ENCODE results near the gene ST6GALNAC2.

ST6GALNAC2 gene

DNA sequence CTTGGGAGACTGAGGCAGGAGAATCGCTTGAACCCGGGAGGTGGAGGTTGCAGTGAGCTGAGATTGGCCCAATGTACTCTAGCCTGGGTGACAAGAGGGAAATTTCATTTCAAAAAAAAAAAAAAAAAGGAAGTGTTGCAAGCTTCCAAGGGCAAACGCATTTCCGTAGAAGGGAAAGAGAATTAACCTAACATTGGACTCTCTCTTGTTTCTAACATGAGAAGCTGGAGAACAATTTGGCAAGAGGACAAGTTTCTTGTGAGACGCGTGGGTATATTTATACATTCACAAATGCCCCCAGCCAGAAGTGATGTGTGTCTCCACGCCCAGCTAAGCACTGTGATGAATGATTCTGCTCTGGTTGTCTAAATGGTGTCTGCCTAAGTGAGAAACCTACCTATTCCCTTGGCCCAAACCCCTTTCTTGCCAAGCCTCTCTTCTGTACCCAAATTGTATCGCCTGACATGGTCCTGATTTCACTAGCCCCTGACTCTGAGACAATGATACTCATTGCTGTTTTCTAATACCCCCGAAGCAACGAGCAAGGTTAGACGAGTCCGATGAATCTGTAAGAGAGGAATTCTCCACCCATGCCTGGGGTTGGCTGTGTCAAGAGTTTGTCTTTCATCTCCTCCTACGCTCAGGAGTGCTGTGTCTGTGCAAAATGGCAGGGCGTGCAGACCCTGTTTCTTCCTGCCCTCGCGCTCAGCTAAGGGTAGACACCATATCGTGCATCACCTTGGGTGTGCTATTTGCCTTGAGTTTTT lies 14.2 kb upstream of the ST6GALNAC2 start:
- no peak for DNase-seq (ENCODE audit: low read depth)

DNA sequence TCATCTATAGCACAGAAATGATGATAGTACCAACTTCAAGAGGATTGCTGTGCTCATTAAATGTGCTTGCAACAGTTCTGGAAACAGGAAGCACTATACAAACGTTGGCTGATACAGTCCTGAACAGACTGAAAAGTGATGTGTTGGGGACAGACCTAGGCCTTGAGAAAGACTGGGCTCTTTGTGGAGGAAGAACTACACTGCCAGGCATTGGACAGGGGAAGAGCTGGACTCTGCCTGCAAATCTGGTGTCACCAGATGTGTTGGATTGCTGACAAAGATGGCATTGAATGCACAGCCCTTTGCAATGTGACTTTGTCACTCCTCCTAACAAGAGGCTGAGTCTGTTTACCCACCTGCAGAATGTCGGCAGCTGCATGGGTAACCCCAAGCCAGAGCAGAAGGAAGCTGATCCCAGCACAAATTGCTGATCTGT lies 12.4 kb upstream of the ST6GALNAC2 start:
- no peak for DNase-seq (ENCODE audit: low read depth)

DNA sequence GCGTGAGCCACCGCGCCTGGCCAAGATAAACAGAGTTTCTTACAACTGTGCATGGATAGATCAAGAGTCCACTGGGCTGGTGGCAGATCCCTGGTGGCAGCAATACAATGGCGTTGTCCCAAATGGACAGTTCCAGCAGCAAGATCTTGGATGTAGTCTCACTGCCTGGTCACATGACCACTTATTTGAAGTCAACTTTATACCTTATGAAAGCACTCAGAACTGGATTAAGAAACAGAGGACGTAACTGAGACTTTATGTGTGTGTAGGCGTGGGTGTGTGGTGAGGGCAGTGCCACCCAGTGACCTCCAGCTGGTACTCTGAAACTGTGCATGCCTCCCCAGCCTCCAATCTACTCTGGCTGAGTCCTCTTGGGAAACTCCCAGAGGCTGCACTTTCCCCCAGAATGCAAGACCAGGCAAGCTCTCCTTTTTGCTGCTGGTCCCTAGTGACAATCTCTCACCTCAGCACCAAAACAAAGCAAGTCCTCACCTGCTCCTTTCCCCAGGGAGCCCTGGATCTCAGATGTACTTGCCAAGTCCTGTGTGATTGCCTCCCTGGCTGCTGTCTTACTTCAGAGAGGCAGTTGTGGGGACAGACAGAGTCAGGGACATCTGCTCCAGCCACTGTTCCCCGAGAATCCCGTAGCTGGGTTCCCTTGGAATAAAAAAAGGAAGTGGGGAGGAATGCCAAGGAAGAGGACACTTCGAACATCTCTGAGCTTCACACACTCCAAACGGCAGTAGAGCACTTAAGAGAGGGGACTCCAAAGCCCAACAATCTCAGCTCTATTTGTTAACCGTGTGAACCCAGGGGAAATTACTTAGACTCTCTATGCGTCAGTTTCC lies 11.7 kb upstream of the ST6GALNAC2 start:
- DNase-seq (ENCODE audit: low read depth): no peak

DNA sequence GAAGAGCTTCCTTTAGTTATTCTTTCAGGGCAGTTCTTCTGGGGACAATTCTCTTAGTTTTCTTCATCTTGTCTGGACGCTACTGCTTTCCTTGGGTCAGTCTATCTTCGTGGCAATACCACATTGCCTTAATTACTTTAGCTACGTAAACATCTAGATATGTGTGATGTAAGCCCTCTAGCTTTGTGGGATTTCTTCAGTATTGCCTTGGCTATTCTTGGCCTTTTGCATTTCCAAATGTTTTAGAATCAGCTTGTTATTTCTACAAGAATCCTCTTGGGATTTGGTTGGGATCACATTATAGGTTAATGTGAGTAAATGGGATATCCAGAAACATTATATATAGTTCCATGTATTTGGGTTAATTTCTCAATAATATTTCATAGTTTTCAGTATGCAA lies 9.0 kb upstream of the ST6GALNAC2 start:
- no peak for DNase-seq (ENCODE audit: low read depth)

DNA sequence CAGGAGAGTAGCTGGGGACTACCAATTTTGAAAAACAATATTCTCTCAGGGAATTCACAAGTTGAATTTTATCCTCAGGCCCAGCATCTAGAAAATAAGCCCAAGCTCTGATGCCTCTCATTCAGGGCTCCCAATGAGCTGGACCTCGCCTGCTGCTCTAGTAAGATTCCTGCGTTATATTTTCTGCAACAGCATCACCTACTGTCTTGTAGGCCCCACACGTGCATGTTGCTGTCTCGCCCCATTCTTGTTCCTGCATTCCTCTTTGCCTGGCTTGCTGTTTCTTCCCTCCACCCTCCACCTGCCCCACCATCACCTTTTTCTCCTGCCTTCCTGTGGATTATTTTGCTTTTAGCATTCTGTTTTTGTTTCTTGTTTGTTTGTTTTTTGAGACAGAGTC lies 8.3 kb upstream of the ST6GALNAC2 start:
- no peak for DNase-seq (ENCODE audit: low read depth)

DNA sequence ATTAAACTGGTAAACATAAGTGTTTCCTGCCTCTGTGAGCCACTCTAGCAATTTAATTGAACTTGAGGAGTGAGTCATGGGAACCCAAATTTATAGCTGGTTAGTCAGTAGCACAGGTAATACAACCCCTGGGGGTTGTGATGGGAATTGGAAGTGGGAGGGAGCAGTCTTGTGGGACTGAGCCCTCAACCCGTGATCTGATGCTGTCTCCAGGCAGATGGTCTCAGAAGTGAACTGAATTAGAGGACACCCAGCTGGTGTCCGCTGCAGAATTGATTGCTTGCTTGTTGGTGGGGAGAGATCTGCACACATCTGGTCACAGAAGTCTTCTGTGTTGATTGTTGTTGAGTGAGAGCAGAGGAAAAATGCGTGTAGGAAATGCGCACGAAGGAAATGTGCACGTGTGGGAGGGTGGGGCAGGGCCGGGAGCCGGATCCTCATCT lies 7.7 kb upstream of the ST6GALNAC2 start:
- DNase-seq (ENCODE audit: low read depth): no peak

DNA sequence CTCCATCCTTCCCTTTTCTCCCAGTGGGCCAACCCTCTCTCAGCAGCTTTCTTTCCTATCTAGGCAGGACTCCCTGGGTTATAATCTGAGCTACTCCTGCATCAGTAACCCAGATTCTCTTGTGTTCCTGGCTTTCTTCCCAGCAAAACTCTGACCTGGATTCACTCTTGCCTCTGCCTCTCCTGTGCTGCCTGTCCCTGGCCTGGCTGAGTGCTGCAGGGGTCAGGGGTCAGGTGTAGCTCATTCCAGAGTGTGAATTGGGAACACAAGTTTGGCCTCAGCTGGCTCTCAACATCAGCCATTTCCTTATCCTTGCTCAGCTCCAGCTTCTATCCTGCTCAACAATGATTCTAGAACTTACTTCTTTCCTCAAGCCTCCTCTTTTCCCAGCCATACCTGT lies 2.5 kb upstream of the ST6GALNAC2 start:
- DNase-seq (ENCODE audit: low read depth): no peak

DNA sequence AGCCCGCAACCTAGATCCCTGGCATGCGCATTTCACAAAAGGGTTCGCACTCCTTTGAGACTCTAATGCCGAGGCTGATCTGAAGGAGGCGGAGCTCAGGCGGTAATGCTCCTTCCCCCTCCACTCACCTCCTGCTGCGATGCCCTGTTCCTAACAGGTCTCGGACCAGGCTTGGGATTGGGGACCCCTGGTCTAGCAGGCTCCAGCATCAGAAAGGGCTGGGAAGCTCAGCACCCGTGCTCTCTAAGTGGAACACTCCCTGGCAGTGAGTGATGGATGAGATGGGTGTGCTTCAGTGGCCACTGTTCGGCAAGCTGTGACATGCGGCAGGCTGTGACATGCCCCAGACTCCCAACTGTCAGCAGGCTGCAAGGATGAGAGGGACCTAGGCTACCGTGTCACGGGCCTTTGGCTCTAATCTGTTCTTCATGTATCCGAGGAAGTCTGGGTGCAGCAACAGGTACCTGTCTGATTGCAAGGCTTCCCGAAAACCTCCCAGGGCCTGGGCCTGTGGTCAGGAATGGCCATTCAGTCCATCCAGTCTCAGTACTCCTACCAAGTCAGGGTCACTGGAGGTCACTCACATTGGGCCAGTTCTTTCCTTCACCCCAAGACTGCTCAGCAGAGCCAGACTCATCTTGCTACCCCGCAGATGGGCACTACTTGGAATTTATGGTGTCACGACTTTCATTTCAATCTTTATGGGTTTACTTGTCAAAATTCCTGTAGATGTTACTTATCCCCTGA lies 1.3 kb upstream of the ST6GALNAC2 start:
- no peak for DNase-seq (ENCODE audit: low read depth)

DNA sequence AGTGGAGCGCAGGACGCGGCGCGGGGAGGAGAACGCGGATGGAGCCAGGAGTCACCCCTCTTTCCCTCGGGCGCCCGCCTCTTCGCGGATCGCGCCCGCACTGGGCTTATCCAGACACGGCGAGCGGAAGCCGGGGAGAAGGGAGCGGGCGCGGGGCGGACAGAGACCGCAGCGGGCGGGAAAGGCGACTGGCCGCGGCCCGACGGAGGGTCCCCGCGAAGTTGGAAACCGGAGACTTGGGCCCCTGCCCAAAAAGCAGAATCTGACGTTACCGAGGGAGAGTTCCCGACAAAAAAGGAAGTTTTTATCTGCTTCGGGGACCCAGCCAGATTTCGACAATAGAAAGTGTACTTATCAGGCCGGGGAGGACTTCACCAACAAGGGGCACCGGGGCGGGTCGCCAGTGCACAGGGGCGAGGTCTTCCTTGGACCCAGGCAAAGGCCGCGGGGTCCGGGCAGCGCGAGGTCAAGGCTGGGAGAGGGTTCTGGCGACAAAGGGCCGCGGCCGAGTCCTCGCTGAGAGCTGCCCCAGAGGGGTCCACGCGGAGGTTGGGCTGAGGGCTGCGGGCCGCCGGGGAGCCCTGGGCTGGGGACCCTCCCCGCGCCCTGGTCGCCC lies 519 bp downstream of the ST6GALNAC2 start:
- DNase-seq (ENCODE audit: low read depth): no peak

DNA sequence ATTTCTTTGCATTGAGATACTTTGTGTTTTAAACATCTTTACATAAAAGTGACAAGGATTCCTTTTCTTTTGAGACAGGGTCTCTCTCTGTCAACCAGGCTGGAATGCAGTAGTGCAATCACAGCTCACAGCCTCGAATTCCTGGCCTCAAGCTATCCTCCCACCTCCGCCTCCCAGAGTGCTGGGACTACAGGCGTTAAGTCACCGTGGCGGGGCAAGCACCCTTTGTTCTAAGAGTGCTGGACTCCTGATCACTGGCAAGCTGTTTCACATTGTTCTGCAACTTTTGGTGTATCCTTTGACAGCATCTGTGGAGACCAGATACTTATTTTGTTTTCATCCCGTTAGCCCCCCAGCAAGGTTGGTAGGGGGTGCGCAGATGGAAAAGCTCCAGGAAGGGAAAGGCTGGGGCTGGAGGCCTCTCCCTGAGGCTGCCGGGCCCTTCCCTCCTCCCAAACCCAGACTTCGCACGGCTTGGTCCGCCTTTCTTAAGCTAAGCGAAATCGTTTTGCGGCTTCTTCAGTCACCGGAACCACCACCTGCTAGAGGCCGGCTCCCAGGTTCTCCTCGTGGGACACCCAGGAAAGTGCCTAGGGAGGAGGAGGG lies 1.1 kb downstream of the ST6GALNAC2 start:
- no peak for DNase-seq (ENCODE audit: low read depth)

DNA sequence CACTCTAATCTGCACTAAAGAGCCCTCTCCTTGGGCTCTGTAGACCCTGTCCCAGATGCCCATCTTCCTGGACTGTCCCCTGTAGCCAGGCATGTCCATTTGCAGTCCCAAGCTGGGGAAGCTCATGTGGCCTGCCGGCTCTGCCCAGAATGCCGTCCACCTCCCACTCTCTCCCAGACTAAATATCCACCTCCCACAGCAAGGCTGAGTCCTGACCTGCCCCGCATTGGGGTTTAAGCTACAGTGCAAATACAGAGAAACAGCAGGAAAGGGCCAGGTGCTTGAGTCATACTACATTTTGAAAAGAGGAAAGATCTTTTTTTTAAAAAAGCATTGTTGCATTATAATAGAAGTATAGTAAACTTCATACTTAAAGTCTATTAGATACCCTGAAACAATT lies 3.0 kb downstream of the ST6GALNAC2 start:
- no peak for DNase-seq (ENCODE audit: low read depth)

DNA sequence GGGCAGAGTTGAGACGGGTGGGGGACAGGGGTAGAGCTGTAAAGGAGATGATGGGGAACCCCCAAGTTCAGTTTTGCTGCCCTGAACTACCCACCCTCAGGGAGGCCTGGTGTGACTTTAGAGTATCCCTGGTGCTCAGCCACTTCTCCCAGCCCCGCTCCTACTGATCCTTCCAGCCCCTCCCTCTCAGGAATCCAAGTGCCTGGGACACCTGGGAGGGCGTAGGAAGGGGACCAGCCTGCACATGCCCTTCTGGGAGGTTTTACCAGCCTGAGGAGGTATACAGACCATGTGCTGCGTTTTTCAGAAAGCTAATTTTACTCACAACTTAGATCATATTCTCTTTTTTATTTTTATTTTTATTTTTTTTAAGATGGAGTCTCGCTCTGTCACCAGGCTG lies 4.1 kb downstream of the ST6GALNAC2 start:
- DNase-seq (ENCODE audit: low read depth): no peak

DNA sequence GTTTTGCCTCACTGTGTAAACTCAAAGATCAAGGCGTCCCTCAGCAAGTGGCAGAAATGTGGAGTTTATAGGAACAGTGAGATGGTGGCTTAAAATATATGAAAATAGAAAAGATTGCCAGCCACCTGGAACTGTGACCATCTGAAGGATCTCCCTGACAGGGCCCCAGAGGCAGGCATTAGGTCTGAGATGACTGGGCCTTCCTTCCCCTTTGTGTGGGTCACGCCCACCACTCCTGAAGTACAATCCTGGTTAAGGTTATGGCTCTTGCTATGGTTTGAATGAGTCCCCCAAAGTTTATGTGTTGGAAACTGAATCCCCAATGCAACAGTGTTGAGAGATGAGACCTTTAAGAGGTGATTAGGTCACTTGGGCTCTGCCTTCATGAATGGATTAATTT lies 6.4 kb downstream of the ST6GALNAC2 start:
- no peak for DNase-seq (ENCODE audit: low read depth)

DNA sequence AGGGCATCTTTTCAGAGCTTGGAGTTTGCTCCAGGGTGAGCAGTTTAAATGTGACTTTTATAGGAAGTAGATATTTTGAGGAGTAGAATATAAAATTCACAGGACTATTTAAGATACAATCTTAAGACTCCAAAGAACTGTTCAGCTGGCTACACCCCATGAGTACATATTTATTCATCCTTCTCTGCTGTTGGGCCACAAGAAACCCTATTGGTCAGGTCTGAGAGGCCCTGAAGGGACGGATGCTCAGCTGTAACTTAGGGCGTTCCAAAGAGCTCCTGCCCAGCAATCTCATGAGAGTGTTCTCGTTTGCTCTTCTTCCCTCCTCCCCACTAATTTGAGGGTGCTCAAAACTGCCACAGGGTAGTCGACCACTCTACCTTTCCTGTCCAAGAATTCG lies 7.3 kb downstream of the ST6GALNAC2 start:
- no peak for DNase-seq (ENCODE audit: low read depth)

DNA sequence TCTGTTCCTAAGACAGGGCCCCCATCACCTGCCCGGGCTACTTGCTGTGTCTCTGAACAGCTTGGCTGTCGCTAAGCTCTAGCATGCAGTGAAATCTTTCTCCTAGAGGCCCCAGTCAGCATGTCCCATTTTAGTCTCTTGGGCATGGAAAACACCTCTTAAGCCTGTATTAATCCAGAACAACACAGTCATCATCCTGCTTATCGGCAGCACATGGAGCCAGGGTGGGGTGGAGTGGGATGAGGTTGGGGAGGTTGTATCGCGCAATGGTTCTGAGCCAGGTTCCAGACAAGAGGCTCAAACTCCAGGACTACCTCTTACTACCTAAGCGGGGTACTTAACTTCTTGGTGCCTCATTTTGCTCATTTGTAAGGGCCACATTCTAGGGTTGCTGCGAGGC lies 7.8 kb downstream of the ST6GALNAC2 start:
- DNase-seq (ENCODE audit: low read depth): no peak

DNA sequence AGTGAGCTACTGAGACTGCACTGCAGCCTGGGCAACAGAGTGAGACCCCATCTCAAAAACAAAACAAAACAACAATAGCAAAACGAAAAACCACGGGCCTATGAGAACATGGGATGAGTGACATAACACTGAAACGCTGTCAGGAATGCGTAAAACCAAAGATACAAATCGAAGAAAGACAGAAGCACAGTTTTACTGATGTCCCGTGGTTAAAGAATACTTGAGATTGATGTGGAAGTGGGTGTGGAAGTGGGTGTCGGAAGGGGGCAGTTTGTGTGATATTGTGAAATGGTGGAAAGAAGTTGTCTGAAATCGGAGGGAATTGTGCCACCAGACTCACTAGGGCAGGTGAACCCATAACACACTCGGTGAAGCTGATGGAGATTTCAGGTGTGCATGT lies 9.5 kb downstream of the ST6GALNAC2 start:
- DNase-seq (ENCODE audit: low read depth): no peak

DNA sequence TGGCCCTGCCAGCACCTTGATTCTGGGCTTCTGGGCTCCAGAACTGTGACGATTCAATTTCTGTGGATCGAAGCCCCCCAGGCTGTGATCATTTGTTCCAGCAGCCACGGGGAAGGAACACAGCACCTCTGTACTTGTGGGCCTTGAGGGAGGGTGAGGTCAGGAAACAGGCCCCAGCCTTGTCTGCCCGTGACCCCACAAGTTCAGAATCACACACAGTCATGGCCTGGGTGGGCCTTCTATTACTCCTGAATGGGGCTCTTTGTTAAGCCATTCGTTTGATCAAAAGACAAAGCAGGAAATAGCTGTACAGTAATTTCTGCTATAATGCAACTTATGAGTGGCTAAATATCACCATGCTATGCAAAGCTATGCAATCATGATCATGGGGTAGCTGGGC lies 10.1 kb downstream of the ST6GALNAC2 start:
- no peak for DNase-seq (ENCODE audit: low read depth)

DNA sequence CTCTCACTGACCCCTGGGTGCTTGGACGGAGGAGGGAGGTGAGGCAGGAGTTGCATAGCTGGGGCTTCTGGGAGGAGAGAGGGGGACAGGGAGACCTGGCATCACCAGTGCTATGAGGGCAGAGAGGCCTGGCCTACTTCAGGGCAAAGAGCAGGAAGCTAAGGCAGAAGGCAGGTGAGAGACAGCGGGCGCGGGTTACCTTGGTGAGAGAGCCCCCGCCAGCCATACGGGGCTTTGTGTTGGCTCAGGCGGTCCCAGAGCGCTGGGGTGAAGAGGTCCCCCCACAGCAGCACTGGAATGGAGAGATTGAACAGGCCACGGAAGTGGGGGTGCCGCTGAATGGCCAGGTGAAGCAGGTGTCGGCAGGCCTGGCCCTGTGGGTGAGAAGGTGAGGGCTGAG lies 11.5 kb downstream of the ST6GALNAC2 start:
- DNase-seq (ENCODE audit: low read depth): no peak

DNA sequence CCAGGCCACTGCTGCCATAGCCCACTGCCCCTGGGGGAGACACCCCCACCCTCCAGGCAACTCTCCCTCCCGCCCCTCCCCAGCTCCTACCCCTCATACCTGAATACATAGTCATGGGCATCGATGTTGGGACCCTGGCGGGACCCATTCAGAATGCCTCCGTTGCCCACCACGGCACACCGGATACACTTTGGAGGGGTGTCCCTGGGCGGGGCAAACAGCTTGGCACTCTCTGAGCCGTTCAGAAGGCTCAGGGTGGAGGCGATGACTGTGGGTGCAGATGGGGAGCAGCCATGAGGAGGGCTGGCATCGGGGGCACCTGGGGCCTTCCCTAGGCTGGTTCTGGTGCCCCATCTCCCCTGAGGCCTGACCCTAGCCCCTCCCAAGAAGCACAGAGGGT lies 12.6 kb downstream of the ST6GALNAC2 start:
- DNase-seq (ENCODE audit: low read depth): no peak

DNA sequence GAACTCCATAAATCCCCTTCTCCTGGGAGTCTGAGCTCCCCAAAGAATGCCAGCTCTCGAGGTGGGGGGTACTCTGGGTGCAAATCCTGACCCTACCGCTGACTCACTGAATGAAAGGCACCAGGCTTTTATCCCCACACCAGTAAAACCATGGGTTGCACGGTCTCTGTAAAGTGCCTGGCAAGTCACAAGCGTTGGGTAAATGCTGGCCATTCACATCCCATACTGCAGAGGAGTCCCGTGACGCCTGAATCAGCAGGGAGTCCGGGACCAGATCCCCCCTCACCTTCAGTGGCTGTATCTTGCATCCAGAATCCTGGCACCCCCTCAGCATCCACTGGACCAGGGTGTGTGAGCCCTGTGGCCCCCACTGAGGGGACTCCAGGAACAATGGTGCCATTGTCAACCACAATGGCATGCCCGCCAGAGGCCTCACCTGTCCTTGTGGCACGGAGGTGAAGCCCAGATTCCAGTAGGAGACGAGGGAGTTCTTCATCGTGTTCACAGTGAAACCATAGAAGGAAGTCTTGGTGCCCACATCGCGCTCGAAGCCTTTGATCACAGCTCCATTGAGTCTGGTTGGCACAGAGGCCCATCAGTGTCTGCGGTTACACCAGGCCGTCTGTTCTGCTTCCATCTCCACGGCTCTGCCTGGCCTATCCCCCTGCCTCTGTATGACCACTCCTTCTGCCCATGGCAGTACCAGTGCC lies 13.3 kb downstream of the ST6GALNAC2 start:
- no peak for DNase-seq (ENCODE audit: low read depth)

DNA sequence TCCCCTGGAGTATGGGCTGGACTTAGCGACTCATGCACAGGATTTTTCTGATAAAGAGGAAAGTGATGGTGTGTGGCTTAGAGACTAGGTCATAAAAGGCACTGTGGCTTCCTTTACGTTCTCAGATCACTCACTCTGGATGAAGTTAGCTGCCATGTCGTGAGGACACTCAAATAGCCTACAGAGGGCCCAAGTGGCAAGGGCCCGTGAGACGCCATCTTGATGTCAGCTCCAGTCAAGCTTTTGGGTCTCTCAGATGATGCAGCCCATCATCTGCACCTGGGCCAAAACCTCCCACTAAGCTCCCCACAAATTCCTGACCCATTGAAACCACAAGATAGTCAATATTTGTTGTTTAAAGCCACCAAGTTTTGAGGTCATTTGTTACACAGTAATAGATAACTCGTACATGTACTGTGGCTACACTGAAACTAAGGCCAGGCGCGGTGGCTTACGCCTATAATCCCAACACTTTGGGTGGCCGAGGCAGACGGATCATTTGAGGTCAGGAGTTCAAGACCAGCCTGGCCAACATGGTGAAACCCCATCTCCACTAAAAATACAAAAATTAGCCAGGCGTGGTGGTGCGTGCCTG lies 14.7 kb downstream of the ST6GALNAC2 start:
- no peak for DNase-seq (ENCODE audit: low read depth)

Data from stimulated activated CD8-positive, alpha-beta memory T cell treated with anti-CD3 and anti-CD28 coated beads, Interleukin-7, amount 100 ng/mL, for 24 hours (primary cell).